ENCODE data around the gene TMEM50B. TPM values are rescaled to one million over a fixed set of nuclear protein-coding genes. Genes with fewer than 3 reads are reported as not detected.
"Not testable (repeated sequence)": the region's sequence is repeated elsewhere in the genome, so short reads cannot be mapped to it uniquely, and the experiment has no call there.

The TMEM50B gene
- total RNA-seq, 1 experiment from 2014 or later: 23.7 TPM

DNA sequence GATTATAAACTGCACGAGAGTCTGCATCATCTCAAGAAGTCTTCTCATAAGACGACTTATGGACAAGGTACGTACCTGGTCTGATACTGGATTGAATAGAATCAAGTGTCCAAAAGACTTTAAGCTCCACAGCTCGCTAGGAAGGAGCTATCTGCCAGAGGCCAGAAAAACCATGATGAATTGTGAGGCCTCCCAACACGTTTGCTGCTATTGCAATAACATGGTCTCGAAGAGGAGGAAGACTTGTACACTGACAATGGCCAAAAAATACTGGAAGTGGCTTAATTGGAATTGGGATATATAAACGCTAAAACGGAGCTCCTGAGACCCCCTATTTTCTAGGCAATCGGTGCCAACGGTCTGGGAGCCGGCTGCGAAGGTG is 11.2 kb upstream of the TMEM50B start:
- no peaks in the 10 kb centered on the region for H3K36me3 ChIP-seq
- H3K27me3 ChIP-seq: no peaks in the 10 kb centered on the region
- DNase-seq: no peak
- H3K27ac ChIP-seq: no peak overlapping the region
- no peaks in the 10 kb centered on the region for H3K9me3 ChIP-seq (replicated peaks)
- peak overlapping the region; percentile 94 for H3K4me3 ChIP-seq
- H3K4me1 ChIP-seq: no peaks in the 10 kb centered on the region

DNA sequence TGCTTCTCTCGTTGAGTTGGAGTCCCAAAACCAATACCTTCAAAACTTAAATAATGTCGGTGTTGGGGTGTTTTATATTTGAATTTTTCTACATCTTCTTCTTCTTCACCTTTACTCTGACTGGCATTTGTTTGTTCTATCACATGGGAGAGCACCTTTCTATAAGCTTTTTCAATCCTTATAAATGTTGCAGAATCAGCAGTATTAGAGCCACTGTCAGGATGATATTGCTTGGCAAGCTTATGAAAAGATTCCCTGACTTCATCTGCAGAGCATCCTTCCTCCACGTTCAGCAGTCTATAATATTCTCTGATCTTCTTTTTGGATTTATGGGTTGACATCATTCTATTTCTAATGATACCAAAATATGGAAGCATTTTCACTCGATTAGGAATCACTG is 9.2 kb upstream of the TMEM50B start:
- no peaks in the 10 kb centered on the region for H3K4me1 ChIP-seq
- no peak for DNase-seq
- no peaks in the 10 kb centered on the region for H3K36me3 ChIP-seq
- H3K27ac ChIP-seq: no peak overlapping the region
- H3K4me3 ChIP-seq: no peak overlapping the region
- H3K9me3 ChIP-seq (replicated peaks): no peaks in the 10 kb centered on the region
- no peaks in the 10 kb centered on the region for H3K27me3 ChIP-seq

DNA sequence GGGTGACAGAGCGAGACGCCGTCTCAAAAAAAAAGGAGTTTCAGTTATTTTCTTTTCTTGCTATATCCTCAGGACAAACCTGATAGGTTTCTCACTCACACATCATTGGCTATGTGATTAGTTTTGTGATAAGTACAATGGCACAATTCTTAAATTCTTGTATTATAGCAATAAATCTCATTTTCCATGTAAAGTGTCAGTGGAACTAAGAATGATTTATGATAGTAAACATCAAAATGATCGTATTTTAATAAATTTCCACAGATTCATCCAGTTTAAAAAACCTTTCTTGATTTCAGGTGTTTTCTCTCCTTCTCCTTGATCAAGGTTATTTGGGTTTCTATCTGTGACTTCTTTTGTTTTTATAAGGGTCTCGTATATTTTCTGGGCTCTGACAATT is 8.2 kb upstream of the TMEM50B start:
- no peak for DNase-seq
- no peaks in the 10 kb centered on the region for H3K9me3 ChIP-seq (replicated peaks)
- H3K4me3 ChIP-seq: no peak overlapping the region
- no peaks in the 10 kb centered on the region for H3K4me1 ChIP-seq
- no peaks in the 10 kb centered on the region for H3K36me3 ChIP-seq
- no peaks in the 10 kb centered on the region for H3K27me3 ChIP-seq
- H3K27ac ChIP-seq: no peak overlapping the region

DNA sequence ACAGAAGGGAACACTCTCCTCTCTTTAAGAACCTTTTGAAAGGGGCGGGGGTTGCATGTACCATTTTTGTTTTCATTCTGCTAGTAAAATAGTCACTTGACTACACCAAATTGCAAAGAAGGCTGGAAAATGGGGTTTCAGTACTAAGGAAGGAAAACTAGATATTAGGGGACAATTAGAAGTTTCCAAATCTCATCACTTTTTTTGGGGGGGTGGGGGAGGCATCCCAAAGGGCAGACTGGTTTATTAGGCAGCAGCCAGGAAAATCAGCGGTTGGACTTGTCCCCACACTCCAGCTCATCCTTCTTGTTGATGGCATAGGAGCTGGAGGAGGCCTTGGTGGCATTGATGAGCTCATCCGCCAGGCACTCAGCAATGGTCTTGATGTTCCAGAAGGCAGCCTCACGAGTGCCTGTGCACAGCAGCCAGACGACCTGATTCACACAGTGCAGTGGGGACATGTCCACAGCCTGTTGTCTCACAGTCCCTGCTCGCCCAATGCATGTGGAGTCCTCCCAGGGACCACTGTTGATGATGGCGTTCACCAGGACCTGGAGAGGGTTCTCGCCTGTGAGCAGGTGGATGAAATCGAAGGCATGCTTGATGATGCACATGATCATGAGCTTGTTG is 1.7 kb upstream of the TMEM50B start:
- Histone ChIP-seq H3K9me3 (replicated peaks) (no peaks in the 10 kb centered on the region), H3K27me3 (no peaks in the 10 kb centered on the region), H3K4me3 (no peak overlapping the region), H3K4me1 (no peaks in the 10 kb centered on the region; the same call in 1 of the 2 replicates), H3K36me3 (no peaks in the 10 kb centered on the region), H3K27ac (no peak overlapping the region)
- DNase-seq: no peak

DNA sequence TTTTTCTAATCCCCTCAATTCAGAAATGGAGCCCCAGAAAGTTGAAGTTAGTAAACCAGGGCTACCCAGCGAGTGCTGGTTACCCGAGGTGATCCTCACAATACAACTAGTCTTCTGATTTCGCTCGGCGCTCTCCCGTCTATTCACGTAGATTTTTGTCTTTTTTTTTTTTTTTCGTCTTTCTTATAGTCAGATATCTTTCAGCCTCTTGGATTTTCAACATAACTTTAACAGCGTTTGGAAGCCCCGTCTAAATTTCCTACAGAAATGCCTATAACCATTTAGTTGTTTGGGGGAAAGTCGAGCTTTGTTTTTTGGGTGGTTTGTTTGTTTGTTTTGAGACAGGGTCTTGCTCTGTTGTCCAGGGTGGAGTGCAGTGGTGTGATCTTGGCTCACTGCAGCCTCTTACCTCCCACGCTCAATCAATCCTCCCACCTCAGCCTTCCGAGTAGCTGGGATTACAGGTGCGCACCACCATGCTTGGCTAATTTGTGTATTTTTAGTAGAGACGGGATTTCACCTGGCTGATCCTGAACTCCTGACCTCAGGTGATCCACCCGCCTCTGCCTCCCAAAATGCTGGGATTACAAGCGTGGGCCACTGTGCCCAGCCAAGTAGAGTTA is 818 bp upstream of the TMEM50B start:
- peak overlapping the region; percentile 35; the same call in 1 of the 2 replicates for H3K27ac ChIP-seq
- H3K4me1 ChIP-seq: no peaks in the 10 kb centered on the region; the same call in 1 of the 2 replicates
- H3K4me3 ChIP-seq: peak overlapping the region; percentile 76
- no peaks in the 10 kb centered on the region for H3K27me3 ChIP-seq
- no peak for DNase-seq
- H3K36me3 ChIP-seq: no peaks in the 10 kb centered on the region
- no peaks in the 10 kb centered on the region for H3K9me3 ChIP-seq (replicated peaks)

DNA sequence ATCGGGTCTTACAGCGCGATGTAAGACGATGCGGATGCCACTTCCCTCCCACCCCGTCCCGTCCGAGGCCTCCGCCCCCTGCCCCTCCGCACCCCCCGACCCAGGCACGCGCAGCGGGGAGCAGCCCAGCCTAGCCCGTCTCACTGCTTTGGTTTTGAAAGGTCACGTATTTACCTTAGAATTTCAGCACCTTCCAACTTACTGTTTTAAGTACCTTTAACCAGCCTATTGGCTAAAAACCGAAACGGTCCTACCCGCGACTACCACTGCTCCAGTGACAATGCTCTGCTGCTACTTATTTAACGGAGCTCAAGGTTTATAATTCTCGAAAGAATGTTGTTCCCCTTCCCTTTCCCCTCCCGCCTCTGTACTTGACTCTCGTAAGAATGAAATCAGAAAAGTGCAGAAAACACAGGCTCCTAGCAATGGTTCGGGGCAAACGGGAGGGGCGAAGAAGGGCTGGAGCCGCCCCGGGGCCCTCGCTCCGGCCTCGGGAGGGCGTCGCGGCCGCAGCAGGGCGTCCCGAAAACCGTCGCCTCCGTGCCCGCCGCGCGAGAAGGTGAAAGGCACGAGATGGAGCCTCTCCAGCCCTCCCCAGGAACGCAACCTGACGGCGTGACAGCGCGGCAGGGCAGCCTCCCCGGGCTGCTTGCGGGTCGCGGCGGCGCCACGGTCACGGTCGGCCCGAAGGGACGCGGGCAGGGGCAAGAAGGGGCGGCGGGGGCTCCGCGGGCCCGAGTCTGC is 667 bp downstream of the TMEM50B start:
- peak overlapping the region; percentile 32; the same call in 1 of the 2 replicates for H3K27ac ChIP-seq
- H3K9me3 ChIP-seq (replicated peaks): no peaks in the 10 kb centered on the region
- peak; percentile 25 to 53 for DNase-seq
- no peaks in the 10 kb centered on the region for H3K27me3 ChIP-seq
- no peaks in the 10 kb centered on the region for H3K36me3 ChIP-seq
- no peaks in the 10 kb centered on the region; the same call in 1 of the 2 replicates for H3K4me1 ChIP-seq
- H3K4me3 ChIP-seq: peak overlapping the region; percentile 76

DNA sequence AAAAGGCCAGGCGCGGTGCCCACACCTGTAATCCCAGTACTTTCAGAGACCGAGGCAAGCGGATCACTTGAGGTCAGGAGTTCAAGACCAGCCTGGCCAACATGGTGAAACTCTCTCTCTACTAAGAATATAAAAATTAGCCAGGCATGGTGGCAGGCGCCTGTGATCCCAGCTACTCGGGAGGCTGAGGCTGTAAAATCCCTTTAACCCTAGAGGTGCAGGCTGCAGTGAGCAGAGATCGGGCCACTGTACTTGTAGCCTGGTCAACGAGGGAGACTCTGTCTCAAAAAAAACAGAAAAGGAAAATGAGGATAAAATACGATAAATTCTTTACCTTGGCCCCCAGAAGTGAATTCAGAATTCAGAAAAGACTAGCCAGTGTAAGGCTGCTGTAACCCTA is 1.6 kb downstream of the TMEM50B start:
- Histone ChIP-seq H3K4me3 (peak overlapping the region; percentile 76), H3K27ac (no peak overlapping the region), H3K27me3 (no peaks in the 10 kb centered on the region), H3K36me3 (no peaks in the 10 kb centered on the region; the same call in 1 of the 2 replicates), H3K4me1 (no peaks in the 10 kb centered on the region; the same call in 1 of the 2 replicates), H3K9me3 (replicated peaks) (peaks cover 5% of the 10 kb centered on the region)
- DNase-seq: no peak

DNA sequence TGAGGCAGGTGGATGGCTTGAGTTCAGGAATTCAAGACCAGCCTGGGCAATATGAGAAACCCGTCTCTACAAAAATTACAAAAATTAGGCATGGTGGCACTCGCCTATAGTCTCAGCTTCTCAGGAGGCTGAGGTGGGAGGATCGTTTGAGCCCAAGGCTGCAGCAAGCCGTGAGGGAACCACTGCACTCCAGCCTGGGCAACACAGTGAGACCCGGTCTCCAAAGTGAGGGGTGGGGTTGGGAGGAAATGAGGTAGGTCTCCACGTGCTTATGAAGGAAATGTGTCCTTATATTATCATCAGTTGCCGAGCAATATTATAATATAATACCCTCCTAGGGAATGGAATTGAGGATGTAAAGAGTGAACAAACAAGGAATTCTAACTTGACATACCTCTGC is 2.7 kb downstream of the TMEM50B start:
- H3K4me1 ChIP-seq: no peaks in the 10 kb centered on the region; the same call in 1 of the 2 replicates
- H3K36me3 ChIP-seq: no peaks in the 10 kb centered on the region; the same call in 1 of the 2 replicates
- H3K27ac ChIP-seq: no peak overlapping the region
- no peaks in the 10 kb centered on the region for H3K27me3 ChIP-seq
- H3K9me3 ChIP-seq (replicated peaks): peaks cover 5% of the 10 kb centered on the region
- no peak overlapping the region for H3K4me3 ChIP-seq
- DNase-seq: no peak

DNA sequence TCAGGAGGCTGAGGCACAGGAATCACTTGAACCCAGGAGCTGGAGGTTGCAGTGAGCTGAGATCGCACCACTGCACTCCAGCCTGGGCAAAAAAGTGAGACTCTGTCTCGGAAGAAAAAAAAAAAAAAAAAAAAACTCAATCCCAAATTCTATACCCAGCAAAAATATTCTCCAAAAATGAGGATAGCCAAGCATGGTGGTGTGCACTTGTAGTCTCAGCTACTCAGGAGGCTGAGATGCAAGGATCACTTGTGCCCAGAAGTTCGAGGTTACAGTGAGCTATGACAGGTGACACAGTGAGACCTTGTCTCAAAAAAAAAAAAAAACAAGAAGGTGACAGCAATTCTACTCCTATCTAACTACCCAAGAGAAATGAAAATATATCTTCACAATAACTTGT is 6.4 kb downstream of the TMEM50B start:
- H3K27me3 ChIP-seq: no peaks in the 10 kb centered on the region
- H3K4me3 ChIP-seq: no peak overlapping the region
- DNase-seq: no peak
- H3K36me3 ChIP-seq: no peaks in the 10 kb centered on the region; the same call in 1 of the 2 replicates
- H3K4me1 ChIP-seq: no peaks in the 10 kb centered on the region; the same call in 1 of the 2 replicates
- no peak overlapping the region for H3K27ac ChIP-seq
- peaks cover 5% of the 10 kb centered on the region for H3K9me3 ChIP-seq (replicated peaks)

DNA sequence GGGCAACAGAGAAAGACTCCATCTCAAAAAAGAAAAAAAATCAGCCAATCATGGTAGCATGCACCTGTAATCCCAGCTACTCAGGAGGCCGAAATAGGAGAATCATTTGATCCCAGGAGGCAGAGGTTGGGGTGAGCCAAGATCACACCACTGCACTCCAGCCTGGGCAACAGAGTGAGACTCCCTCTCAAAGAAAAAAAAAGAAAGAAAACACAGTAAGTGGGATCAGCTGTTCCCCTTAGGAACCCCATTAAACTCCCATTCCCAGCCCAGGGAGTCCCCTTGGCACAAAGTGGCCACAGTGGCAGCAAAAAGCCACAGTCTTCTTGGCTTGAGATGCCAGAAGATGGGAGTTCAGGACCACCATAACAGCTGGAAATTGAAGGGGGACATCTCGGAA is 9.1 kb downstream of the TMEM50B start:
- Histone ChIP-seq H3K9me3 (replicated peaks) (peaks cover 5% of the 10 kb centered on the region), H3K27me3 (no peaks in the 10 kb centered on the region), H3K4me3 (no peak overlapping the region), H3K4me1 (no peaks in the 10 kb centered on the region), H3K27ac (no peak overlapping the region), H3K36me3 (no peaks in the 10 kb centered on the region; the same call in 1 of the 2 replicates)
- no peak for DNase-seq

DNA sequence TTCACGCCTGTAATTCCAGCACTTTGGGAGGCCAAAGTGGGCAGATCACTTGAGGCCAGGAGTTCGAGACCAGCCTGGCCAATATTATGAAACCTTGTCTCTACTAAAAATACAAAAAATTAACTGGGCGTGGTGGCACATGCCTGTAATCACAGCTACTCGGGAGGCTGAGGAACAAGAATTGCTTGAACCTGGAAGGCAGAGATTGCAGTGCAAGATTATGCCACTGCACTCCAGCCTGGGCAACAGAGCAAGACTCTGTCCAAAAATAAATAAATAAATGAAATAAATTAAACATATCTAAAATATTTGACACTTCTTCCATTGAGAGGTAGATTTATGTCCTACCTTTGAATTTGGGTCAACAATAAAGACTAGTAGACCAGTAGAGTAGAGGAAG is 10.6 kb downstream of the TMEM50B start:
- not testable (repeated sequence) for H3K4me3 ChIP-seq; H3K4me1 ChIP-seq; H3K9me3 ChIP-seq (replicated peaks); H3K27me3 ChIP-seq; H3K36me3 ChIP-seq; DNase-seq; H3K27ac ChIP-seq

DNA sequence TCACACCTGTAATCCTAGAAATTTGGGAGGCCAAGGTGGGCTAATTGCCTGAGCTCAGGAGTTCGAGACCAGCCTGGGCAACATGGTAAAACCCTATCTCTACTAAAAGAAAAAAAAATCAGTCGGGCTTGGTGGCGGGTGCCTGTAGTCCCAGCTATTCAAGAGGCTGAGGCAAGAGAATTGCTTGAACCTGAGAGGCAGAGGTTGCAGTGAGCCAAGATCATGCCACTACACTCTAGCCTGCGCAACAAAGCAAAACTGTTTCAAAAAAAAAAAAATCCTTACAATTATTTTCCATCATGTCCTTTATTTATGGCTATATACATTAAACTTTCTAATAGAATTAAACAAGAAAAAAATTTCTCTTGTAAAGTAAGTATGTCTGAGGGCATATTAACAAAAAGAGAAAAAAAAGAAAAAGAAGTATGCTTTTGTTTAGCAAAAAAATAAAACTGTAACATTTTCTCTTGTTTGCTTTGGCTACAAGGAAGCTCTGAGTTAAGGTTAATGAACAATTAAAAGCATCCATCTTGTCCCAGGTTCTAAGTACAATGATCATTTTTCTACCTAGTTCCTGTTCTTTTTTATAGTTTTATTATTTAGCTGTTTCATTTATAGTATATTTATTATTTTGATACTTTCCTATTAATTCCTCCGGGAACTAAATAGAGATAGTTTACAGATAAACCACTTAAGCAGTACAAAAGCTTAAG is 18.1 kb downstream of the TMEM50B start:
- no peaks in the 10 kb centered on the region for H3K27me3 ChIP-seq
- H3K9me3 ChIP-seq (replicated peaks): no peaks in the 10 kb centered on the region
- no peak for DNase-seq
- H3K4me3 ChIP-seq: no peak overlapping the region
- H3K36me3 ChIP-seq: no peaks in the 10 kb centered on the region; the same call in 1 of the 2 replicates
- no peak overlapping the region for H3K27ac ChIP-seq
- H3K4me1 ChIP-seq: no peaks in the 10 kb centered on the region

DNA sequence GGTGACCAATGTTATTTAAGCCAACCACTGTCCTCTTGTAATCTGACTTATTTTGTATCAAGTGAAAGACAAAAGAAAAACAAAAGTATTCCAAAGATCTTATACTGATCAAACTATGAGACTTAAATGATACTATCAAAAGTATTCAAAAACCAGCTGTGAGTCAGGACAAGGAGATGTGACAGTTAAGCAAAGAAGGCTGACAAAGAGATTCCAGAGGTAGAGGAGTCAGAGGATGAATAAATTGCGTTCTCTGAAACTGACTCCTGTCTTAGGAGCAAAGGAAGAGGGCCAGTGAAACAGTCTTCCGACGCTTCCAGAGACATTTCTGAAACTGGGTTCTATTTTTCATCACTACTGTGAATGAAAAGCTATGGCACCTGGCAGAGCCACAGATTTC is 20.9 kb downstream of the TMEM50B start:
- Histone ChIP-seq H3K27ac (no peak overlapping the region), H3K4me1 (no peaks in the 10 kb centered on the region), H3K4me3 (no peak overlapping the region), H3K36me3 (no peaks in the 10 kb centered on the region; the same call in 1 of the 2 replicates), H3K9me3 (replicated peaks) (no peaks in the 10 kb centered on the region), H3K27me3 (no peaks in the 10 kb centered on the region)
- DNase-seq: no peak

DNA sequence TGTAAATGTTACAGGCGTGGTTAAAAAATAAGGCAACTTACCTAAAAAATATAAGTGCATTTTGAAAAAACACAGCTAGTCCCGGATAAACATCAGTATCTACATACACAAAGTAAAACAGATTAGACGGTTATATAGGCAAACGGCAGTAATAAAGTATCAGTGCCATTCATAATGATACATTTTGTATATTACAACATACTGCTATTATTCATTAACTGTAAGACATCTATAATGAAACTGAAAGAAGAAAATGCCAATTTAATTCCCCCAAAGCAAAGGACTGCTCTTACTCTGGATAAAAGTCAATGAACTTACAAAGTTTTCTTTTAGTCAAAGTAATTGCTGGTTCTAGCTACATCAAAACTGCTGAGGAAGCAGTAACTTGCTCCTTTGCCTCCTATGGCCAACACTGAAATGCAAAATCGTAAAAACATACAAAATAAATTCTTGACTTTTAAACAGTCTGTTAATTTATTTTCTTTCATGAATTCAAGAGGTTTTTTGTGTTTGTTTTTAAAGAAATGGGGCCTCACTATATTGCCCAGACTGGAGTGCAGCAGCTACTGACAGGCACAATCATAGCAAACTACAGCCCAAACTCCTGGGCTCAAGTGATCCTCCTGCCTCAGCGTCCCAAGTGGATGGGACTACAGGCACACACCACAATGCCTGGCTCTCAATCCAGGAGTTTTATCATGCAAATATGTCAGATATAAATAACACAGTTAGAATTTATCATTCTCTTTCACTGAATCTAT is 23.9 kb downstream of the TMEM50B start:
- Histone ChIP-seq H3K27me3 (no peaks in the 10 kb centered on the region), H3K36me3 (no peaks in the 10 kb centered on the region), H3K4me3 (no peak overlapping the region), H3K27ac (no peak overlapping the region), H3K4me1 (no peaks in the 10 kb centered on the region), H3K9me3 (replicated peaks) (no peaks in the 10 kb centered on the region)
- DNase-seq: no peak

Data from SJCRH30 (cell line).